ENCODE results near the gene HNRNPUL1. TPM values are rescaled to one million over a fixed set of nuclear protein-coding genes. Genes with fewer than 3 reads are reported as not detected.
A peak's percentile ranks its signal among the peaks of the same experiment; 100 is the strongest.

Gene HNRNPUL1
- total and polyA plus RNA-seq, 9 of the 15 experiments (the other 6 are each of a cell fraction or from before 2014, with no cell fraction given), result 7.3 to 211 (median 85.0) TPM

- TF ChIP-seq SFPQ (IDR thresholded peaks at IDR 0.05; ENCODE audit: low read depth, low read length), result no peak
- no peak for TF ChIP-seq SRSF3 (IDR thresholded peaks at IDR 0.05; ENCODE audit: insufficient read depth, low read length)
- TF ChIP-seq, protein P1, sequence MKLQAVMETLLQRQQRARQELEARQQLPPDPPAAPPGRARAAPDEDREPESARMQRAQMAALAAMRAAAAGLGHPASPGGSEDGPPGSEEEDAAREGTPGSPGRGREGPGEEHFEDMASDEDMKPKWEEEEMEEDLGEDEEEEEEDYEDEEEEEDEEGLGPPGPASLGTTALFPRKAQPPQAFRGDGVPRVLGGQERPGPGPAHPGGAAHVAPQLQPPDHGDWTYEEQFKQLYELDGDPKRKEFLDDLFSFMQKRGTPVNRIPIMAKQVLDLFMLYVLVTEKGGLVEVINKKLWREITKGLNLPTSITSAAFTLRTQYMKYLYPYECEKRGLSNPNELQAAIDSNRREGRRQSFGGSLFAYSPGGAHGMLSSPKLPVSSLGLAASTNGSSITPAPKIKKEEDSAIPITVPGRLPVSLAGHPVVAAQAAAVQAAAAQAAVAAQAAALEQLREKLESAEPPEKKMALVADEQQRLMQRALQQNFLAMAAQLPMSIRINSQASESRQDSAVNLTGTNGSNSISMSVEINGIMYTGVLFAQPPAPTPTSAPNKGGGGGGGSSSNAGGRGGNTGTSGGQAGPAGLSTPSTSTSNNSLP (IDR thresholded peaks at IDR 0.05; ENCODE audit: borderline replicate concordance, low read depth, low read length), result no peak
- TF ChIP-seq ZNF431 (CRISPR knock-in tag; IDR thresholded peaks at IDR 0.05), result no peak
- 0 out of 2 replicates have a peak, but pooled peaks have one; percentile 19 for TF ChIP-seq GABPA (tag; conservative IDR thresholded peaks at IDR 0.05; ENCODE audit: low read depth)
- TF ChIP-seq, protein P2, sequence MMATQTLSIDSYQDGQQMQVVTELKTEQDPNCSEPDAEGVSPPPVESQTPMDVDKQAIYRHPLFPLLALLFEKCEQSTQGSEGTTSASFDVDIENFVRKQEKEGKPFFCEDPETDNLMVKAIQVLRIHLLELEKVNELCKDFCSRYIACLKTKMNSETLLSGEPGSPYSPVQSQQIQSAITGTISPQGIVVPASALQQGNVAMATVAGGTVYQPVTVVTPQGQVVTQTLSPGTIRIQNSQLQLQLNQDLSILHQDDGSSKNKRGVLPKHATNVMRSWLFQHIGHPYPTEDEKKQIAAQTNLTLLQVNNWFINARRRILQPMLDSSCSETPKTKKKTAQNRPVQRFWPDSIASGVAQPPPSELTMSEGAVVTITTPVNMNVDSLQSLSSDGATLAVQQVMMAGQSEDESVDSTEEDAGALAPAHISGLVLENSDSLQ (IDR thresholded peaks at IDR 0.05), result no peak
- peak; percentile 46 for TF ChIP-seq ATF7 (IDR thresholded peaks at IDR 0.05)
- TF ChIP-seq HOXB6 (CRISPR knock-in tag; IDR thresholded peaks at IDR 0.05; ENCODE audit: borderline replicate concordance), result no peak
- peak; percentile 66; the same call in 1 of the 2 replicates for TF ChIP-seq SMAD4 (CRISPR knock-in tag; conservative IDR thresholded peaks at IDR 0.05)
- TF ChIP-seq, protein P3, sequence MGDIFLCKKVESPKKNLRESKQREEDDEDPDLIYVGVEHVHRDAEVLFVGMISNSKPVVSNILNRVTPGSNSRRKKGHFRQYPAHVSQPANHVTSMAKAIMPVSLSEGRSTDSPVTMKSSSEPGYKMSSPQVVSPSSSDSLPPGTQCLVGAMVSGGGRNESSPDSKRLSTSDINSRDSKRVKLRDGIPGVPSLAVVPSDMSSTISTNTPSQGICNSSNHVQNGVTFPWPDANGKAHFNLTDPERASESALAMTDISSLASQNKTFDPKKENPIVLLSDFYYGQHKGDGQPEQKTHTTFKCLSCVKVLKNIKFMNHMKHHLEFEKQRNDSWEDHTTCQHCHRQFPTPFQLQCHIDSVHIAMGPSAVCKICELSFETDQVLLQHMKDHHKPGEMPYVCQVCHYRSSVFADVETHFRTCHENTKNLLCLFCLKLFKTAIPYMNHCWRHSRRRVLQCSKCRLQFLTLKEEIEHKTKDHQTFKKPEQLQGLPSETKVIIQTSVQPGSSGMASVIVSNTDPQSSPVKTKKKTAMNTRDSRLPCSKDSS (IDR thresholded peaks at IDR 0.05; ENCODE audit: low read depth, partially characterized antibody), result no peak
- no peak for TF ChIP-seq ZKSCAN3 (CRISPR knock-in tag; IDR thresholded peaks at IDR 0.05)
- TF ChIP-seq MEF2A (IDR thresholded peaks at IDR 0.05; ENCODE audit: control insufficient read depth, low read depth, low read length), result no peak
- no peak for TF ChIP-seq NR4A1 (CRISPR knock-in tag; IDR thresholded peaks at IDR 0.05)
- no peak for TF ChIP-seq NR4A1 (tag; IDR thresholded peaks at IDR 0.05)
Observed at GRCh38 chr19:41352609-41353465, 88.7 kb downstream of the HNRNPUL1 start (continued).

Data from K562 (cell line).